OCI-LY3 (cell line): ENCODE measurements around the gene ARVCF.
A peak's percentile ranks its signal among the peaks of the same experiment; 100 is the strongest.

Source experiments
- H2AFZ ChIP-seq: fragments of 200-600, 300-600 bp; shearing (Covaris generic); 2 replicates; pipeline ENCODE4 v1.6.0; 2014; ENCODE audit warnings: antibody characterized with exemption, low read depth, low read length
- H3K27ac ChIP-seq: fragments of 200-600, 300-600 bp; sonication (generic); 2 replicates; pipeline ENCODE4 v1.5.1; 2014; ENCODE audit warnings: mild to moderate bottlenecking, low read length, moderate library complexity, mixed read lengths
- H3K27me3 ChIP-seq: fragments of 200-600, 300-600 bp; sonication (generic); 2 replicates; pipeline ENCODE4 v1.6.1; 2014; ENCODE audit warnings: low read depth, low read length, mixed read lengths
- H3K36me3 ChIP-seq: fragments of 200-600, 300-600 bp; sonication (generic); replicated peaks from 2 replicates; pipeline ENCODE3; 2014; ENCODE audit warnings: low read depth, low read length, mixed read lengths
- H3K4me1 ChIP-seq: fragments of 300-600, 200-600 bp; sonication (generic); 2 replicates; pipeline ENCODE4 v1.6.1; 2014; ENCODE audit warnings: low read length, mixed read lengths
- H3K4me2 ChIP-seq: fragments of 200-600, 300-600 bp; sonication (generic); 2 replicates; pipeline ENCODE4 v1.6.1; 2014; ENCODE audit warnings: low read length, mixed read lengths
- H3K4me3 ChIP-seq: fragments of 300-600, 200-600 bp; sonication (generic); 2 replicates; pipeline ENCODE4 v1.5.1; 2014; ENCODE audit warnings: antibody characterized with exemption, mild to moderate bottlenecking, low read length, moderate library complexity
- H3K79me2 ChIP-seq: fragments of 300-600, 200-600 bp; shearing (Covaris generic); 2 replicates; pipeline ENCODE4 v1.6.1; 2014; ENCODE audit warnings: mild to moderate bottlenecking, low read length, mixed read lengths
- H3K9ac ChIP-seq: fragments of 300-600, 200-600 bp; shearing (Covaris generic); 2 replicates; pipeline ENCODE4 v1.6.0; 2014; ENCODE audit warnings: mild to moderate bottlenecking, low read length, moderate library complexity
- H3K9me3 ChIP-seq: fragments of 200-600, 300-600 bp; shearing (Covaris generic); 2 replicates; pipeline ENCODE4 v1.6.1; 2014; ENCODE audit warnings: low read length, mixed read lengths; ENCODE audit not compliant: insufficient read depth
- H4K20me1 ChIP-seq: fragments of 200-600, 300-600 bp; sonication (generic); 2 replicates; pipeline ENCODE4 v1.6.1; 2016; ENCODE audit warnings: low read length, mixed read lengths; ENCODE audit not compliant: insufficient read depth
- CTCF ChIP-seq: fragments of 200-600, 300-600 bp; sonication (generic); IDR thresholded peaks from 2 replicates; pipeline ENCODE4 v1.5.1; 2014; ENCODE audit warnings: antibody characterized with exemption, low read length, low read depth
- EZH2phosphoT487 ChIP-seq: fragments of 200-600 bp; shearing (Covaris generic); IDR thresholded peaks from 2 replicates; pipeline ENCODE4 v1.6.1; 2018; ENCODE audit warnings: antibody characterized with exemption, mixed run types, low read depth

ARVCF gene

DNA sequence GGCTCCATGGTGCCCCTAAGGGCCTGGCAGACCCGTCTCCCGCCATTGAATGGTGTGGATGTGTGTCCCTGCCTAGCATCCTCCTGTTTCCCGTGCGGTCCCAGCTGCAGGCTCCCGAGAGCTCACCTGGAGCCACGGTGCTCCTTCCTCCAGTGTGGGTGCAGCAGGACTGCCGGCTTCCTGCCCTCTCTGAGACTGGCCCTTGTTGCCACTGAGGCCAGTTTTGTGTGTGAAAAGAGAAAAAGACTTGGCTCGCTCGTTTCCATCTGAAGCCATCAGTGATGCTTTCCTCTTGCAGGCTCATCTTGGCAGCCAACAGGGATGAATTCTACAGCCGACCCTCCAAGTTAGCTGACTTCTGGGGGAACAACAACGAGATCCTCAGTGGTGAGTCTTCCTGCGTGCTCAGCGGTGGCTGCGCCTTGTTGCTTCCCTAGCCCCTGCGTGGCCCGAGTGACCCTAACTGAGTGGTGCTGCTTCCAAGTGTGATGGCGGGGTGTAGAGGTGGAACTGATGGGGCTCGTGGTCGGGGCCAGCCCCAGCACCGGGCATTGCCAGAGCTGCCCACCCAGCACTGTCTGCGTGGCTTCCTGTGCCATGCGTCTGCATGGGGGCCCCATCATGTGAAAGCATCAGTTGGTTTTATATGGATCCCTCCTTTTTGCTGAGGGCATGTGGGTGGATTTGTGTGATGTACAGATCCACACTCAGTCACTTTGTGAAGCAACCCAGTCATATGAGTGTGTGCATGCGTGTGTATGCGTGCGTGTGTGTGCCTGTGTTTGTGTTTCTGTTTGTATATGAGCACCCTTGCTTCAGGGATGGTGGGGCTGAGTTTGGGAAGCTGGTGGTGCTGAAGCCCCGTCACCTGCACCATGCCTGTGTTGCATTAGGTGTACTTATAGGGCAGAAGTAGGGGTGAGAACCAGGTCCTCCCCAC is 26.7 kb upstream of the ARVCF start:
- no peak overlapping the region for H3K27ac ChIP-seq
- no peaks in the 10 kb centered on the region for H3K27me3 ChIP-seq
- H3K4me3 ChIP-seq = no peak overlapping the region
- TF ChIP-seq EZH2phosphoT487 = no peak
- no peak overlapping the region for H3K9ac ChIP-seq
- peaks cover 32% of the 10 kb centered on the region for H3K36me3 ChIP-seq
- H3K79me2 ChIP-seq = no peaks in the 10 kb centered on the region
- no peaks in the 10 kb centered on the region; the same call in 1 of the 2 replicates for H4K20me1 ChIP-seq
- H3K4me2 ChIP-seq = no peak overlapping the region
- H3K4me1 ChIP-seq = peaks cover 4% of the 10 kb centered on the region
- no peak overlapping the region for H2AFZ ChIP-seq
- no peaks in the 10 kb centered on the region for H3K9me3 ChIP-seq

DNA sequence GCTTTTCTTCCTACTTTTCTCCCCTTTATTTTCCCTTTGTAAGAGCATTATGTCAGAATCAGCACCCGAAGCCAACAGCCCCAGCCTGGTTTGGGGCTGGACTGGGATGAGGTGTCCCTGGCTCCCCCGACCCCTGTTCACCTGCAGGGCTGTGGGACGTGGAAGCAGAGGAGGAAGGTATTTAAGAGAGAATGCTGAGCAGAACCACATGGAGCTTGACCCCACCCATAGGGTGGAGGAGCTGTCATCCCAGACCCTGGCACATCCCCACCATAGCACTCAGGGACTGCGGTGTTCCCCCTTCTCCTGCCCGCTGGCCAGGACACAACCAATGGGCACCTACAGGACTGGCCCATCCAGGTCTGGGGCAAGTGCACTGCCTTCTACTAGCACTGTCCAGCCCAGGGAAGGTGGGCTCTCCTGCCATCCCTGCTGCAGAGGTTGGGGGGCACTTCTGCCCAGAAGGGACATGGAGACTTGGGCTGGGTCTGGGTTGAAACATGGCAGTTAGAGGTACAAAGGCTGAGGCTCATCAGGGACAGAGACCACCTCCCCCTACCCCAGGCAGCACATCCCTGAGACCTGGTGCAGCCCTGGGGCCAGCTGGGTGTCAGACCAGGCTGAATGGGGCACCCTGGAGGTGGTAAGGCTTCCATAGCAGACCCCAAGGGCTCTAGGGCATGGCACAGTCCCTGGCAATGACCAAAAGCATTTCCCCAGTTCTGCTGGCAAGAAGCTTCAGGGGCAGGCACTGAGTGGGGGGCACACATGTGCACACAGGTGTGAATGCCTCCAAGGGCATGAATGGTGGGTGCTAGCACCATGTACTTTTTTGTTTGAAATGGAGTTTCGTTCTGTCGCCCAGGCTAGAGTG is 23.9 kb upstream of the ARVCF start:
- Histone ChIP-seq H4K20me1 (no peaks in the 10 kb centered on the region; the same call in 1 of the 2 replicates), H3K4me1 (peaks cover 29% of the 10 kb centered on the region), H3K27ac (no peak overlapping the region), H3K4me2 (no peak overlapping the region), H3K79me2 (0 out of 2 replicates have a peak, but pooled peaks cover 4% of the 10 kb centered on the region), H3K27me3 (no peaks in the 10 kb centered on the region), H3K36me3 (peaks cover 16% of the 10 kb centered on the region), H2AFZ (no peak overlapping the region), H3K9ac (no peak overlapping the region), H3K4me3 (no peak overlapping the region), H3K9me3 (no peaks in the 10 kb centered on the region)
- TF ChIP-seq EZH2phosphoT487 (no peak), CTCF (no peak)

GRCh38 chr22:20039683-20040325 is 23.2 kb upstream of the ARVCF start:
- TF ChIP-seq EZH2phosphoT487 (no peak), CTCF (no peak)
- Histone ChIP-seq H3K27me3 (no peaks in the 10 kb centered on the region), H3K9ac (no peak overlapping the region), H3K4me3 (no peak overlapping the region), H3K79me2 (0 out of 2 replicates have a peak, but pooled peaks cover 4% of the 10 kb centered on the region), H4K20me1 (no peaks in the 10 kb centered on the region; the same call in 1 of the 2 replicates), H3K9me3 (no peaks in the 10 kb centered on the region), H2AFZ (no peak overlapping the region), H3K4me1 (peaks cover 37% of the 10 kb centered on the region), H3K27ac (no peak overlapping the region), H3K4me2 (no peak overlapping the region), H3K36me3 (peaks cover 16% of the 10 kb centered on the region)

DNA sequence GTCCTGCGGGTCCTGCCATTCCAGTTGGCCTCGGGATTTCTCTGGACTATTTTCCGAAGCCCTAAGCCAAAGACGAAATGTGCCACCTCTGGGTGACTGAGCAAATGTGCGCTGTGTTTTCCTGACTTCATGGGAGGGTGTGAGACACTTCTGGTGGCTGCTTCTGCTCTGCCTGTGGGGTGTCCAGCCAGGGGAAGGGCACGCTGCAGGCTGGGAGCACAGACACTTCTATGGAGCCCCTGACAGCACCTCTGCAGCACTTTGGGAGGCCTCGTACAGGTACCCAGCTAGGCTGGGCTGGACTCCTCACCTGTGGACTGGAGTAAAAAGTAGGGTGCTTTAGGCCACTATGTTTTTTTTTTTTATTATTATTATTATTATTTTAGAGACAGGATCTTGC is 22.0 kb upstream of the ARVCF start:
- peaks cover 18% of the 10 kb centered on the region for H3K36me3 ChIP-seq
- TF ChIP-seq EZH2phosphoT487 = no peak
- no peak for TF ChIP-seq CTCF
- 0 out of 2 replicates have a peak, but pooled peaks cover 4% of the 10 kb centered on the region for H3K79me2 ChIP-seq
- H3K27me3 ChIP-seq = no peaks in the 10 kb centered on the region
- H3K4me2 ChIP-seq = peak overlapping the region; percentile 94
- peak overlapping the region; percentile 93 for H3K27ac ChIP-seq
- H4K20me1 ChIP-seq = no peaks in the 10 kb centered on the region
- H3K9ac ChIP-seq = no peak overlapping the region
- H3K9me3 ChIP-seq = peaks cover 4% of the 10 kb centered on the region; the same call in 1 of the 2 replicates
- H3K4me3 ChIP-seq = peak overlapping the region; percentile 75
- no peak overlapping the region for H2AFZ ChIP-seq
- peaks cover 45% of the 10 kb centered on the region for H3K4me1 ChIP-seq
